Astrocyte (in vitro differentiated cells and primary cell): ENCODE measurements around the gene OR5H1.

Experiments used
- EZH2 ChIP-seq: IDR thresholded peaks from 2 replicates; pipeline ENCODE4 v1.6.1; 2012; ENCODE audit warnings: mild to moderate bottlenecking, low read length, inconsistent platforms; ENCODE audit not compliant: insufficient read depth
- TF ChIP-seq, protein P1 (sequence below): IDR thresholded peaks from 2 replicates; pipeline ENCODE4 v1.5.1; 2011; ENCODE audit warnings: low read depth, mild to moderate bottlenecking, inconsistent platforms, low read length, moderate library complexity; ENCODE audit not compliant: insufficient read depth

DNA sequence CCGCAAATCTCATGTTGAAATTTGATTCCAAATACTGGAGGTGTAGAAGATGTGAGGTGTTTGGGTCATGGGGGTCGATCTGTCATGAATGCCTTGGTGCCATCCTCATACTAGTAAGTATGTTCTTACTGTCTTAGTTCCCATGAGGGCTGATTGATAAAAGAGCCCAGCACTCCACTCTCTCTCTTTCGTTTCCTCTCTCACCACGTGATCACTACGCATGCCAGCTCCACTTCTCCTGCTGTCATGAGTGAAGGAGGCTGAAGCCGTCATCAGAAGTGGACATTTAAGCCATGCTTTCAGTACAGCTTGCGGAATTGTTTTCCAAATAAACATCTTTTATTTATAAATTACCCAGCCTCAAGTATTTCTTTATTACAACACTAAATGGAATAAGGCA lies 42.1 kb downstream of the OR5H1 start:
- TF ChIP-seq, protein P1, sequence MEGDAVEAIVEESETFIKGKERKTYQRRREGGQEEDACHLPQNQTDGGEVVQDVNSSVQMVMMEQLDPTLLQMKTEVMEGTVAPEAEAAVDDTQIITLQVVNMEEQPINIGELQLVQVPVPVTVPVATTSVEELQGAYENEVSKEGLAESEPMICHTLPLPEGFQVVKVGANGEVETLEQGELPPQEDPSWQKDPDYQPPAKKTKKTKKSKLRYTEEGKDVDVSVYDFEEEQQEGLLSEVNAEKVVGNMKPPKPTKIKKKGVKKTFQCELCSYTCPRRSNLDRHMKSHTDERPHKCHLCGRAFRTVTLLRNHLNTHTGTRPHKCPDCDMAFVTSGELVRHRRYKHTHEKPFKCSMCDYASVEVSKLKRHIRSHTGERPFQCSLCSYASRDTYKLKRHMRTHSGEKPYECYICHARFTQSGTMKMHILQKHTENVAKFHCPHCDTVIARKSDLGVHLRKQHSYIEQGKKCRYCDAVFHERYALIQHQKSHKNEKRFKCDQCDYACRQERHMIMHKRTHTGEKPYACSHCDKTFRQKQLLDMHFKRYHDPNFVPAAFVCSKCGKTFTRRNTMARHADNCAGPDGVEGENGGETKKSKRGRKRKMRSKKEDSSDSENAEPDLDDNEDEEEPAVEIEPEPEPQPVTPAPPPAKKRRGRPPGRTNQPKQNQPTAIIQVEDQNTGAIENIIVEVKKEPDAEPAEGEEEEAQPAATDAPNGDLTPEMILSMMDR = no peak
- TF ChIP-seq EZH2 = no peak
